Small intestine (tissue), 7 donors: ENCODE results near the gene PTPN11. TPM values are rescaled to one million over a fixed set of nuclear protein-coding genes. Genes with fewer than 3 reads are reported as not detected.

Source experiments
- DNase-seq, 2 donors: peaks; one replicate each; pipeline versions ENCODE4 v3.0.0 to v3.0.0-alpha.2; 2013
- FAIRE-seq: peaks from 2 replicates; lab custom pipeline; 2012; peaks lifted over from hg19 to GRCh38; lab: Jason Lieb, UNC
- H3K27ac ChIP-seq, 3 donors: one replicate each; pipeline ENCODE4 v1.5.1; 2013; ENCODE audit warnings: low read length in 2 of 3, mild to moderate bottlenecking in 2 of 3, control low read depth in 1 of 3, inconsistent platforms in 1 of 3, low read depth in 1 of 3, moderate library complexity in 1 of 3
- H3K27me3 ChIP-seq, 3 donors: one replicate each; pipeline ENCODE4 v1.6.1; 2013; ENCODE audit warnings: low read length in 3 of 3, inconsistent platforms in 1 of 3; ENCODE audit not compliant: control insufficient read depth in 3 of 3, insufficient read depth in 3 of 3
- H3K36me3 ChIP-seq, 3 donors: one replicate each; pipeline ENCODE4 v1.6.1; 2013; ENCODE audit warnings: low read length in 3 of 3, inconsistent platforms in 1 of 3, low read depth in 1 of 3, mild to moderate bottlenecking in 1 of 3, moderate library complexity in 1 of 3; ENCODE audit not compliant: control insufficient read depth in 3 of 3, insufficient read depth in 2 of 3
- H3K4me1 ChIP-seq, 3 donors: one replicate each; pipeline ENCODE4 v1.6.1; 2013; ENCODE audit warnings: low read length in 2 of 3, inconsistent platforms in 1 of 3, low read depth in 1 of 3, mild to moderate bottlenecking in 1 of 3, moderate library complexity in 1 of 3; ENCODE audit not compliant: control insufficient read depth in 3 of 3, insufficient read depth in 2 of 3
- H3K4me3 ChIP-seq, 3 donors: one replicate each; pipeline ENCODE4 v1.5.1; 2013; ENCODE audit warnings: low read length in 3 of 3, control low read depth in 1 of 3, inconsistent platforms in 1 of 3, low read depth in 1 of 3, mild to moderate bottlenecking in 1 of 3, moderate library complexity in 1 of 3
- H3K9me3 ChIP-seq, 2 donors: one replicate each; pipeline ENCODE4 v1.6.1; 2013; ENCODE audit warnings: low read depth in 1 of 2, low read length in 1 of 2; ENCODE audit not compliant: control insufficient read depth in 2 of 2, insufficient read depth in 1 of 2
- WGBS, 3 donors: extraction: QIAGEN DNeasy Blood & Tissue Kit; methylation state at CpG; one replicate each; pipeline ENCODE4 v1.1.7; 2013; 5-methylcytosine and 5-hydroxymethylcytosine counted together
- polyA plus RNA-seq, 4 donors: library from polyadenylated mRNA; stranded (reverse) in 3 of 4; unstranded in 1 of 4; fragments of 200-250 nt in 3 of 4; fragments of 120-200 nt in 1 of 4; gene quantifications; one replicate each; pipeline versions ENCODE4 v1.2.1 to v1.2.3, GENCODE V29; 2013
- donor health status: healthy with polysubstance abuse.
- donor health status: control.
- donor health status: control.
- donor health status: Bipolar disorder and iron deficiency.
- donor health status: healthy.

The PTPN11 gene
- polyA plus RNA-seq, 4 donors = 22.7 to 53.0 (median 28.2) TPM

GRCh38 chr12:112418273-112418607 is 507 bp upstream of the PTPN11 start:
- H3K9me3 ChIP-seq = no peaks in the 10 kb centered on the region
- peak overlapping the region; percentile 87 to 98 (median 88) for H3K4me3 ChIP-seq
- no peaks in the 10 kb centered on the region for H3K36me3 ChIP-seq
- DNase-seq (no peak), FAIRE-seq (no peak)
- H3K27me3 ChIP-seq = no peaks in the 10 kb centered on the region
- peak overlapping the region; percentile 89 to 97 (median 94) for H3K27ac ChIP-seq
- H3K4me1 ChIP-seq = peaks cover 0 to 10% (median 3%) of the 10 kb centered on the region in 3 donors
- WGBS, 3 donors = 1% methylated on average over 18 of the region's 18 CpGs

GRCh38 chr12:112419297-112420133 is 768 bp downstream of the PTPN11 start:
- peak overlapping the region; percentile 89 to 97 (median 94) for H3K27ac ChIP-seq
- WGBS, 3 donors = 1 to 4% (median 3%) methylated on average over 27 to 31 of the region's 31 CpGs
- no peak for FAIRE-seq
- H3K4me3 ChIP-seq = peak overlapping the region; percentile 87 to 98 (median 88)
- no peaks in the 10 kb centered on the region for H3K27me3 ChIP-seq
- peaks cover 0 to 10% (median 3%) of the 10 kb centered on the region in 3 donors for H3K4me1 ChIP-seq
- no peaks in the 10 kb centered on the region for H3K9me3 ChIP-seq
- no peaks in the 10 kb centered on the region for H3K36me3 ChIP-seq
- DNase-seq = peak; percentile 56 to 84

- no peak overlapping the region for H3K27ac ChIP-seq
- H3K4me1 ChIP-seq = peaks cover 0 to 10% (median 3%) of the 10 kb centered on the region in 3 donors
- peaks cover 0 to 1% (median 0%) of the 10 kb centered on the region in 3 donors for H3K36me3 ChIP-seq
- WGBS, 3 donors = 56 to 71% (median 56%) methylated on average over 3 of the region's 3 CpGs
- FAIRE-seq (no peak), DNase-seq (no peak)
- no peaks in the 10 kb centered on the region for H3K27me3 ChIP-seq
- H3K9me3 ChIP-seq = no peaks in the 10 kb centered on the region
- no peak overlapping the region for H3K4me3 ChIP-seq
Measured at GRCh38 chr12:112420740-112421139, 2.0 kb downstream of the PTPN11 start.

GRCh38 chr12:112421363-112421762 is 2.6 kb downstream of the PTPN11 start:
- Histone ChIP-seq H3K27me3 (no peaks in the 10 kb centered on the region), H3K27ac (no peak overlapping the region), H3K4me1 (peaks cover 0 to 10% (median 3%) of the 10 kb centered on the region in 3 donors), H3K36me3 (peaks cover 0 to 5% (median 0%) of the 10 kb centered on the region in 3 donors), H3K4me3 (no peak overlapping the region), H3K9me3 (no peaks in the 10 kb centered on the region)
- FAIRE-seq (no peak), DNase-seq (no peak)
- 92 to 100% (median 95%) methylated on average over 1 of the region's 1 CpG for WGBS, 3 donors

GRCh38 chr12:112422531-112422930 is 3.8 kb downstream of the PTPN11 start:
- Histone ChIP-seq H3K36me3 (peaks cover 0 to 5% (median 0%) of the 10 kb centered on the region in 3 donors), H3K27ac (no peak overlapping the region), H3K4me3 (no peak overlapping the region), H3K27me3 (no peaks in the 10 kb centered on the region), H3K4me1 (peaks cover 0 to 10% (median 3%) of the 10 kb centered on the region in 3 donors), H3K9me3 (no peaks in the 10 kb centered on the region)
- FAIRE-seq (no peak), DNase-seq (no peak)
- WGBS, 3 donors = 60 to 69% (median 68%) methylated on average over 5 of the region's 5 CpGs

- peaks cover 0 to 10% (median 3%) of the 10 kb centered on the region in 3 donors for H3K4me1 ChIP-seq
- no peaks in the 10 kb centered on the region for H3K9me3 ChIP-seq
- DNase-seq = no peak
- H3K4me3 ChIP-seq = no peak overlapping the region
- H3K27ac ChIP-seq = no peak overlapping the region
- peaks cover 0 to 5% (median 0%) of the 10 kb centered on the region in 3 donors for H3K36me3 ChIP-seq
- WGBS, 3 donors = 90 to 95% (median 92%) methylated on average over 3 of the region's 3 CpGs
- no peaks in the 10 kb centered on the region for H3K27me3 ChIP-seq
- FAIRE-seq = no peak
Measured at GRCh38 chr12:112424126-112424525, 5.4 kb downstream of the PTPN11 start.

- peaks cover 0 to 7% (median 2%) of the 10 kb centered on the region in 3 donors for H3K36me3 ChIP-seq
- WGBS, 3 donors = 86 to 94% (median 93%) methylated on average over 7 of the region's 7 CpGs
- peaks cover 0 to 5% (median under 1%) of the 10 kb centered on the region in 3 donors for H3K4me1 ChIP-seq
- no peak overlapping the region for H3K27ac ChIP-seq
- DNase-seq = no peak
- no peak for FAIRE-seq
- no peak overlapping the region for H3K4me3 ChIP-seq
- H3K9me3 ChIP-seq = no peaks in the 10 kb centered on the region
- no peaks in the 10 kb centered on the region for H3K27me3 ChIP-seq
Measured at GRCh38 chr12:112425582-112426382, 7.0 kb downstream of the PTPN11 start.

GRCh38 chr12:112427760-112428159 is 9.0 kb downstream of the PTPN11 start:
- no peaks in the 10 kb centered on the region for H3K9me3 ChIP-seq
- 98% methylated on average over 2 of the region's 2 CpGs for WGBS, 3 donors
- H3K4me1 ChIP-seq = peaks cover 0 to 3% (median 0%) of the 10 kb centered on the region in 3 donors
- DNase-seq (no peak), FAIRE-seq (no peak)
- peaks cover 0 to 7% (median 2%) of the 10 kb centered on the region in 3 donors for H3K36me3 ChIP-seq
- no peak overlapping the region for H3K4me3 ChIP-seq
- no peak overlapping the region for H3K27ac ChIP-seq
- no peaks in the 10 kb centered on the region for H3K27me3 ChIP-seq
